ENCODE measurements around the gene CD47.
A peak's percentile ranks its signal among the peaks of the same experiment; 100 is the strongest.

CD47 gene

GRCh38 chr3:108102420-108103039 lies 11.7 kb upstream of the CD47 start:
- Histone ChIP-seq H3K36me3 (ENCODE audit: control insufficient read depth, insufficient read depth, low read length) (no peaks in the 10 kb centered on the region), H3K27me3 (replicated peaks; ENCODE audit: control insufficient read depth, insufficient read depth, low read length, poor library complexity, severe bottlenecking) (no peaks in the 10 kb centered on the region), H3K27ac (ENCODE audit: insufficient read depth, low read length, poor library complexity, severe bottlenecking) (no peak overlapping the region), H3K9me3 (ENCODE audit: control insufficient read depth, low read length) (no peaks in the 10 kb centered on the region), H3K4me1 (ENCODE audit: control insufficient read depth, insufficient read depth, low read length, poor library complexity, severe bottlenecking) (peaks cover 15% of the 10 kb centered on the region), H3K4me3 (ENCODE audit: insufficient read depth, low read depth, low read length, poor library complexity, severe bottlenecking) (no peak overlapping the region)
- no peak for DNase-seq

DNA sequence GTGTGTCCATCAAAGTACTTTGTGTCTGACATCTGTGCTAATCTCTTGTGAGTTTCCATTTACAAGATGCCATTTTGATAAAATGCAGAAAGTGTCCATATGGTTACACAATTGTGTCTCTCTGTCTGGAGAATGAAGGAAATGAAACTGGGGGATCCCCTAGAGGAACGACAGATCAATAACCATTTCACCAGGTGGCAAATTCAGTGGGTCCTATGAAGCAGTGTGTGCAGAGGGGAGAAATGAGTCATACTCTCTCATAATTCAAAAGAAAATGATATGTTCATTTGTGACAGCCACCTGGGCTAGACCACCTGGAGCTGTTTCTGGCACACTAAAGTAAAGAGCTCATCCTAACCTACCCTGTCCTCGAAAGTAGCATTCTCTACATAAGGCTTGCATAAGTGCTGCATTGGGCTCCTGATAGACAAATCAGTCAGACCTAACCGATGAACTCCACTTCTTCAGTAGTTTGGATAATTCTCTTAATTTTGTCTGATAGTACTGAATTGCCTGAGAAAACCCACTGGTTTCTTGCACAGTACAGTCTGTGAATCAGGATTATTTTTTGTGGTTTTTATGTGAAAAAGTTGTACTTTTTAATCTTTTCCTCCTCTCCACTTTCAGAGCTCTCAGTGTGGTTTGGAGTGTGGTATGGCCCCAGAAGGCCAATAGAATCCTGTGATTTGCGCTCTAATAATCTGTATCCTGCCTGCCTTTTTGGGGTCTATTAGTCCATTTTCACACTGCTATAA lies 10.3 kb upstream of the CD47 start:
- Histone ChIP-seq H3K4me3 (ENCODE audit: insufficient read depth, low read depth, low read length, poor library complexity, severe bottlenecking) (no peak overlapping the region), H3K27me3 (replicated peaks; ENCODE audit: control insufficient read depth, insufficient read depth, low read length, poor library complexity, severe bottlenecking) (no peaks in the 10 kb centered on the region), H3K4me1 (ENCODE audit: control insufficient read depth, insufficient read depth, low read length, poor library complexity, severe bottlenecking) (peaks cover 15% of the 10 kb centered on the region), H3K27ac (ENCODE audit: insufficient read depth, low read length, poor library complexity, severe bottlenecking) (no peak overlapping the region), H3K9me3 (ENCODE audit: control insufficient read depth, low read length) (no peaks in the 10 kb centered on the region), H3K36me3 (ENCODE audit: control insufficient read depth, insufficient read depth, low read length) (no peaks in the 10 kb centered on the region)
- no peak for DNase-seq

DNA sequence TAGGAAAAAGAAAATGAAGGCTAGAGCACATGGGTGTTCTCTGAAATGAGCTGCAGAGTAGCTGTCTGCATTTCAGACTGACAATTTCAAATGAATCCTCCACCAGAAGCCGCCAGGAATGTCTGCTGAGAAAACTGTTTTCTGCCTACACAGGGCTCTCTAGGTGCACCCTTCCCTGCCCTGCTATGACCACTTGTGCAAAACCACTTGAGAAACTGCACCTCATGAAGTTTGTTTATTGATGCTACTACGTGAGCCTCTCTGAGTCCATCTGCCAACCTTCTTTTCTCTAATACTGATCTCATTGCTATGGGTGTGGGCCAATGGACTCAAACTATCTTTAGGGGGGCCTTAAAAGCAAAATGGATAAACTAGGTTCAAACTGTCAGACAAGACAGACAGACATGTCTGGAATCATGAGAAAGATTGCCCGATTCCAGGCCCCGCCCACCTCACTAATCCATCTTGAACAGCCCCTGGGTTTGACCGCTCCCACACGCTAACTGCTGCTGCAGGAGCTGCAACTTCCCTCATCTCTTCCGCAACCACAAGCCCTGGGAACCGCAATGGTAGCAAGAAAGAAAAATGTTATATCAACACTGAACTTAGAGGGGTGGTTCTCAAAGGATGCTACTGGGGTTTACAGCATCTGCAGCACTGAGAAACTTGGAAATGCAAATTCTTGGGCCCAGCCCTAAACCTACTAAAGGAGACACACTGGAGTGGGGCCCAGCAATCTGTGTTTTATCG lies 9.0 kb upstream of the CD47 start:
- peaks cover 15% of the 10 kb centered on the region for H3K4me1 ChIP-seq (ENCODE audit: control insufficient read depth, insufficient read depth, low read length, poor library complexity, severe bottlenecking)
- H3K27me3 ChIP-seq (replicated peaks; ENCODE audit: control insufficient read depth, insufficient read depth, low read length, poor library complexity, severe bottlenecking): no peaks in the 10 kb centered on the region
- no peaks in the 10 kb centered on the region for H3K9me3 ChIP-seq (ENCODE audit: control insufficient read depth, low read length)
- no peaks in the 10 kb centered on the region for H3K36me3 ChIP-seq (ENCODE audit: control insufficient read depth, insufficient read depth, low read length)
- no peak for DNase-seq
- H3K27ac ChIP-seq (ENCODE audit: insufficient read depth, low read length, poor library complexity, severe bottlenecking): peak overlapping the region; percentile 37
- no peak overlapping the region for H3K4me3 ChIP-seq (ENCODE audit: insufficient read depth, low read depth, low read length, poor library complexity, severe bottlenecking)

DNA sequence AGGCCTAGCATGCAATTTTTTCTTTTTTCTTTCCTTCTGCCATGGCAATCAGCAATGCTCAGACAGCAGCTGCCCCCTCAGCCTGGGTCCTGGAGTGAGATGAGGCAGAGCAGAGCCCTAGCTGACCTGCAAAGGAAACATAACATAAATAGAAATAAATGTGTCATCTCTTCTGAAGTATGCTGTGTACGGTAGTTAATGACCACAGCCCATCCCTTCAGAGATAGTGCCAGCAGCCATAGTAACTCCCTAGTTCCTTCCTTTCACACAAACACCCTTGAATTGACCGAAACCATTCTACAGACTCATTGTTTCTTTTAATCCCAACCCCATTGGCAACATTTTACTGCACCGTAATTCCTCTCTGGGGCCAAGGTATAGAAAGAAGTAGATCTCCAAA lies 8.4 kb upstream of the CD47 start:
- DNase-seq: no peak
- H3K27ac ChIP-seq (ENCODE audit: insufficient read depth, low read length, poor library complexity, severe bottlenecking): no peak overlapping the region

GRCh38 chr3:108098003-108098370 lies 7.2 kb upstream of the CD47 start:
- Histone ChIP-seq H3K36me3 (ENCODE audit: control insufficient read depth, insufficient read depth, low read length) (no peaks in the 10 kb centered on the region), H3K9me3 (ENCODE audit: control insufficient read depth, low read length) (no peaks in the 10 kb centered on the region), H3K27ac (ENCODE audit: insufficient read depth, low read length, poor library complexity, severe bottlenecking) (no peak overlapping the region), H3K4me1 (ENCODE audit: control insufficient read depth, insufficient read depth, low read length, poor library complexity, severe bottlenecking) (peaks cover 22% of the 10 kb centered on the region), H3K27me3 (replicated peaks; ENCODE audit: control insufficient read depth, insufficient read depth, low read length, poor library complexity, severe bottlenecking) (no peaks in the 10 kb centered on the region), H3K4me3 (ENCODE audit: insufficient read depth, low read depth, low read length, poor library complexity, severe bottlenecking) (no peak overlapping the region)
- DNase-seq: no peak

More for the DNA sequence above, 8.4 kb upstream of the CD47 start:
- Histone ChIP-seq H3K4me3 (ENCODE audit: insufficient read depth, low read depth, low read length, poor library complexity, severe bottlenecking) (no peak overlapping the region), H3K9me3 (ENCODE audit: control insufficient read depth, low read length) (no peaks in the 10 kb centered on the region), H3K4me1 (ENCODE audit: control insufficient read depth, insufficient read depth, low read length, poor library complexity, severe bottlenecking) (peaks cover 15% of the 10 kb centered on the region), H3K27me3 (replicated peaks; ENCODE audit: control insufficient read depth, insufficient read depth, low read length, poor library complexity, severe bottlenecking) (no peaks in the 10 kb centered on the region), H3K36me3 (ENCODE audit: control insufficient read depth, insufficient read depth, low read length) (no peaks in the 10 kb centered on the region)

- H3K36me3 ChIP-seq (ENCODE audit: control insufficient read depth, insufficient read depth, low read length): no peaks in the 10 kb centered on the region
- no peaks in the 10 kb centered on the region for H3K9me3 ChIP-seq (ENCODE audit: control insufficient read depth, low read length)
- H3K4me3 ChIP-seq (ENCODE audit: insufficient read depth, low read depth, low read length, poor library complexity, severe bottlenecking): no peak overlapping the region
- H3K27me3 ChIP-seq (replicated peaks; ENCODE audit: control insufficient read depth, insufficient read depth, low read length, poor library complexity, severe bottlenecking): no peaks in the 10 kb centered on the region
- H3K4me1 ChIP-seq (ENCODE audit: control insufficient read depth, insufficient read depth, low read length, poor library complexity, severe bottlenecking): peaks cover 28% of the 10 kb centered on the region
- no peak for DNase-seq
- no peak overlapping the region for H3K27ac ChIP-seq (ENCODE audit: insufficient read depth, low read length, poor library complexity, severe bottlenecking)
Measured at GRCh38 chr3:108097322-108098002, 6.6 kb upstream of the CD47 start.

DNA sequence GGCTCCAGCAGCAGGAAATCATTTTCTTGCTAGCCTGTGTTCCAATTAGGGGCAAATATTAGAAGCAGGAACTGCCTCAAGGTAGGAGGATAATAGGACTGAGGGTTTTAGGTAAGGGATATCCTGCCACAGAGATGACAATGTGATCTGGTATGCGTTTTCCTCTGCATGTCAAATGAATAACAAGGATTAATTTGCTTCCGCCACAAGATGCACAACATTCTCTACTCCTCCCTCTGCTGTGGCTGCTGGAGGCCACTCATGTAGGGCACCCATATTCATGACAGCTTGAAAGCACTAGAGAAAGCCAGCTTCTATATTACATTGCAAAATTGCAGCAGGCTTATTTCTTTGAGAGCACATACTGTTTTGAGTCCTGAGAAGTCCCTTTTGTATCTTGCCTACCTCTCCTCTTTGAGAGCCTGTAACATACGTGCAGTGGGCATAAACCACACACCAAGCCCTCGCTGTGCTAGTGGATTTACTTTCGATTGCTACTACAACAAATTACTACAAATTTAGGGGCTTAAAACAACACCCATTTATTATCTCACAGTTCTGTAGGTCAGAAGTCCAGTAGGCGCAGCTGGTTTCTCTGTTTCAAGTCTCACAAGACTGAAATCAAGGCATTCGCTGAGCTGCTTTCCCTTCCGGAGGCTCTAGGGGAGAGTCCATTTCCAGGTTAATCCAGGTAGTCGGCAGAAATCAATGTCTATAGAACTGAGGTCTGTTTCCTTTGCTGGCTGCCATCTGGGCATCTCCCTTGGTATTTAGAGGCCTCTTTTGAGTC lies 5.9 kb upstream of the CD47 start:
- Histone ChIP-seq H3K4me3 (ENCODE audit: insufficient read depth, low read depth, low read length, poor library complexity, severe bottlenecking) (no peak overlapping the region), H3K27me3 (replicated peaks; ENCODE audit: control insufficient read depth, insufficient read depth, low read length, poor library complexity, severe bottlenecking) (no peaks in the 10 kb centered on the region), H3K27ac (ENCODE audit: insufficient read depth, low read length, poor library complexity, severe bottlenecking) (no peak overlapping the region), H3K36me3 (ENCODE audit: control insufficient read depth, insufficient read depth, low read length) (no peaks in the 10 kb centered on the region), H3K9me3 (ENCODE audit: control insufficient read depth, low read length) (no peaks in the 10 kb centered on the region), H3K4me1 (ENCODE audit: control insufficient read depth, insufficient read depth, low read length, poor library complexity, severe bottlenecking) (peaks cover 32% of the 10 kb centered on the region)
- no peak for DNase-seq

DNA sequence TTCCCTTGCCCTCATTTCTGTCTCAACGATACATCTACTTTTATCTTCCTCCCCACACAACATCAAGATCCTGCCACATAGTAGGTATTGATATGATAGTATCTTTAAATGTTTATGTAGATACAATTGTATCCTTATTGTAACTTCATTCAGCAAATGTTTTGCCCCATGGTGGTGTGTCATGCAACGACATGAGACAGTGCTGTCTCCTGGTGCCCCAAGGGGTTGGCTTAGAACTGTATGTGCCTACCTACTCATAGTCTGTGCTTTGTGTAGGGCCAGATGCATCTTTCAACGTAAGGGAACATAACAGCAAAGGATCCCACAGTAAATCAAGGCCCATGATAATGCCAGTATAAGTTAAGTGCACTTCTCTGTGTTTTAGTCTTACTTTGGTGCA lies 2.8 kb upstream of the CD47 start:
- Histone ChIP-seq H3K4me1 (ENCODE audit: control insufficient read depth, insufficient read depth, low read length, poor library complexity, severe bottlenecking) (peaks cover 18% of the 10 kb centered on the region), H3K27me3 (replicated peaks; ENCODE audit: control insufficient read depth, insufficient read depth, low read length, poor library complexity, severe bottlenecking) (no peaks in the 10 kb centered on the region), H3K36me3 (ENCODE audit: control insufficient read depth, insufficient read depth, low read length) (no peaks in the 10 kb centered on the region), H3K27ac (ENCODE audit: insufficient read depth, low read length, poor library complexity, severe bottlenecking) (peak overlapping the region; percentile 96), H3K4me3 (ENCODE audit: insufficient read depth, low read depth, low read length, poor library complexity, severe bottlenecking) (no peak overlapping the region), H3K9me3 (ENCODE audit: control insufficient read depth, low read length) (no peaks in the 10 kb centered on the region)
- DNase-seq: no peak

- Histone ChIP-seq H3K36me3 (ENCODE audit: control insufficient read depth, insufficient read depth, low read length) (no peaks in the 10 kb centered on the region), H3K4me3 (ENCODE audit: insufficient read depth, low read depth, low read length, poor library complexity, severe bottlenecking) (peak overlapping the region; percentile 21), H3K27ac (ENCODE audit: insufficient read depth, low read length, poor library complexity, severe bottlenecking) (peak overlapping the region; percentile 96), H3K27me3 (replicated peaks; ENCODE audit: control insufficient read depth, insufficient read depth, low read length, poor library complexity, severe bottlenecking) (no peaks in the 10 kb centered on the region), H3K9me3 (ENCODE audit: control insufficient read depth, low read length) (no peaks in the 10 kb centered on the region), H3K4me1 (ENCODE audit: control insufficient read depth, insufficient read depth, low read length, poor library complexity, severe bottlenecking) (peaks cover 18% of the 10 kb centered on the region)
- no peak for DNase-seq
Measured at GRCh38 chr3:108093021-108093420, 2.2 kb upstream of the CD47 start.

All from effector memory CD4-positive, alpha-beta T cell (primary cell).